Transverse colon (tissue), 4 donors: Measurements from ENCODE around the gene WWC1. TPM values are rescaled to one million over a fixed set of nuclear protein-coding genes. Genes with fewer than 3 reads are reported as not detected.

Experiments used
- DNase-seq: peaks from one replicate; pipeline ENCODE4 v3.0.0-alpha.2; 2019
- H3K27ac ChIP-seq, 4 donors: fragments of 200-600 bp; sonication (generic); 2 replicates each; pipeline ENCODE4 v1.5.1; 2016 to 2018; ENCODE audit warnings: inconsistent platforms in 4 of 4
- H3K27me3 ChIP-seq: fragments of 200-600 bp; sonication (generic); 2 replicates; pipeline ENCODE4 v1.5.1; 2017; ENCODE audit warnings: inconsistent platforms
- H3K36me3 ChIP-seq, 4 donors: fragments of 200-600 bp; sonication (generic); 2 replicates each; pipeline ENCODE4 v1.5.1; 2017 to 2019; ENCODE audit warnings: inconsistent platforms in 4 of 4
- H3K4me1 ChIP-seq, 4 donors: fragments of 200-600 bp; sonication (generic); 2 replicates each; pipeline ENCODE4 v1.5.1; 2017 to 2020; ENCODE audit warnings: inconsistent platforms in 4 of 4
- H3K4me3 ChIP-seq, 4 donors: fragments of 200-600 bp; sonication (generic); 1 replicate in 1 of 4; 2 replicates in 3 of 4; pipeline versions ENCODE4 v1.5.1 to v1.6.1; 2017 to 2019; ENCODE audit warnings: inconsistent platforms in 4 of 4
- H3K9me3 ChIP-seq, 2 donors: fragments of 200-600 bp; sonication (generic); 2 replicates each; pipeline ENCODE4 v1.5.1; 2017 to 2019; ENCODE audit warnings: inconsistent platforms in 2 of 2
- CTCF ChIP-seq, 5 experiments: fragments of 200-600 bp in 3 of 5; fragments of 450-650 bp in 2 of 5; sonication (generic) in 3 of 5; IDR thresholded peaks; 1 replicate in 2 of 5; 2 replicates in 3 of 5; pipeline ENCODE4 v1.5.1; 2016 to 2017; ENCODE audit warnings: antibody characterized with exemption in 5 of 5, inconsistent platforms in 3 of 5, mild to moderate bottlenecking in 2 of 5, moderate library complexity in 1 of 5
- EP300 ChIP-seq: sonication (generic); formaldehyde crosslinking; IDR thresholded peaks from one replicate; pipeline ENCODE4 v1.6.1; 2017; ENCODE audit warnings: antibody characterized with exemption, low read depth
- POLR2A ChIP-seq: fragments of 450-650 bp; IDR thresholded peaks from one replicate; pipeline ENCODE4 v1.6.1; 2016; ENCODE audit warnings: antibody characterized with exemption, mild to moderate bottlenecking, moderate library complexity
- POLR2AphosphoS5 ChIP-seq, 3 donors: sonication (generic); formaldehyde crosslinking; IDR thresholded peaks; one replicate each; pipeline ENCODE4 v1.6.1; 2016; ENCODE audit warnings: antibody characterized with exemption in 3 of 3
- WGBS, 2 donors: methylation state at CpG; one replicate each; pipeline ENCODE4 v1.1.5; 2018; ENCODE audit warnings: low coverage in 1 of 2; 5-methylcytosine and 5-hydroxymethylcytosine counted together
- in situ Hi-C, 4 donors: fragments of 200-750 bp; cut with MboI; loops; one replicate each; pipeline versions ENCODE4 v1.15.0 to v1.15.1; 2017; ENCODE audit warnings: low sequenced_read_pairs in 3 of 4, low pct_ligation_motif_present in 1 of 4, low pct_unique_long_range_greater_than_20kb in 1 of 4
- intact Hi-C: fragments of 100-400 bp; cut with DNase I; formaldehyde crosslinking; loops from one replicate; pipeline ENCODE4 v1.15.1; 2023; ENCODE audit warnings: low total_unique reads
- total RNA-seq, 4 donors: library from RNA; depleted of rRNA; stranded (reverse); fragments of >200 nt; gene quantifications; one replicate each; pipeline ENCODE4 v1.1.0, GENCODE V29; 2016

WWC1 gene
- total RNA-seq, 4 donors from 2014 or later, result 10.1 to 34.8 (median 16.8) TPM

GRCh38 chr5:168364750-168365550 lies 73.5 kb downstream of the WWC1 start:
- H3K9me3 ChIP-seq, result no peaks in the 10 kb centered on the region
- no peaks in the 10 kb centered on the region for H3K36me3 ChIP-seq
- no peak for DNase-seq
- WGBS, 2 donors, result 35 to 57% methylated on average over 5 to 12 of the region's 12 CpGs
- TF ChIP-seq EP300, result no peak
- TF ChIP-seq CTCF (IDR thresholded peaks at IDR 0.05), result no peak
- TF ChIP-seq POLR2AphosphoS5 (IDR thresholded peaks at IDR 0.05), result no peak
- TF ChIP-seq POLR2A, result no peak
- H3K27me3 ChIP-seq, result no peaks in the 10 kb centered on the region
- no peak overlapping the region for H3K27ac ChIP-seq
- in situ Hi-C loops (no loop called here), intact Hi-C loops (no loop called here)
- peaks cover 0 to 8% (median 3%) of the 10 kb centered on the region in 4 donors for H3K4me1 ChIP-seq
- H3K4me3 ChIP-seq, result no peak overlapping the region

GRCh38 chr5:168365581-168366081 lies 74.2 kb downstream of the WWC1 start:
- no peaks in the 10 kb centered on the region for H3K36me3 ChIP-seq
- no peaks in the 10 kb centered on the region for H3K9me3 ChIP-seq
- no peak overlapping the region for H3K27ac ChIP-seq
- WGBS, 2 donors, result 38% methylated on average over 10 of the region's 10 CpGs; no CpG with 5 or more reads in 1 of the 2 donors
- DNase-seq, result peak; percentile 69
- intact Hi-C loops, result no loop called here
- peaks cover 0 to 8% (median 3%) of the 10 kb centered on the region in 4 donors for H3K4me1 ChIP-seq
- H3K27me3 ChIP-seq, result no peaks in the 10 kb centered on the region
- no peak overlapping the region for H3K4me3 ChIP-seq
- in situ Hi-C loops, result no loop called here
- peak in 4 of 5 experiments; percentile 17 to 36 (median 28) for TF ChIP-seq CTCF (IDR thresholded peaks at IDR 0.05)
- no peak for TF ChIP-seq EP300

GRCh38 chr5:168366116-168366515 lies 74.7 kb downstream of the WWC1 start:
- WGBS, 2 donors, result 84 to 86% methylated on average over 2 to 3 of the region's 3 CpGs
- no peak for DNase-seq

GRCh38 chr5:168368854-168369253 lies 77.4 kb downstream of the WWC1 start:
- Histone ChIP-seq H3K4me1 (no peaks in the 10 kb centered on the region), H3K4me3 (no peak overlapping the region), H3K36me3 (no peaks in the 10 kb centered on the region), H3K9me3 (no peaks in the 10 kb centered on the region), H3K27me3 (no peaks in the 10 kb centered on the region), H3K27ac (no peak overlapping the region)
- intact Hi-C loops (no loop called here), in situ Hi-C loops (no loop called here)
- TF ChIP-seq CTCF (IDR thresholded peaks at IDR 0.05) (no peak), POLR2AphosphoS5 (IDR thresholded peaks at IDR 0.05) (no peak), POLR2A (no peak), EP300 (no peak)
- 81 to 83% methylated on average over 1 to 3 of the region's 3 CpGs for WGBS, 2 donors
- no peak for DNase-seq

More at GRCh38 chr5:168366116-168366515, 74.7 kb downstream of the WWC1 start:
- Histone ChIP-seq H3K9me3 (no peaks in the 10 kb centered on the region), H3K27ac (no peak overlapping the region), H3K36me3 (no peaks in the 10 kb centered on the region), H3K4me1 (peaks cover 0 to 8% (median 3%) of the 10 kb centered on the region in 4 donors), H3K4me3 (no peak overlapping the region), H3K27me3 (no peaks in the 10 kb centered on the region)
- in situ Hi-C loops (no loop called here), intact Hi-C loops (no loop called here)
- TF ChIP-seq EP300 (no peak), CTCF (IDR thresholded peaks at IDR 0.05) (no peak), POLR2AphosphoS5 (IDR thresholded peaks at IDR 0.05) (no peak), POLR2A (no peak)
